Astrocyte (in vitro differentiated cells and primary cell): ENCODE measurements around the gene GID4. TPM values are rescaled to one million over a fixed set of nuclear protein-coding genes. Genes with fewer than 3 reads are reported as not detected.

Experiments
- DNase-seq: peaks from one replicate; pipeline ENCODE4 v3.0.0-alpha.2; 2010; ENCODE audit warnings: low read depth
- FAIRE-seq: peaks from 2 replicates; lab custom pipeline; 2011; peaks lifted over from hg19 to GRCh38; lab: Jason Lieb, UNC
- H2AFZ ChIP-seq: 2 replicates; pipeline ENCODE4 v1.6.0; 2012; ENCODE audit warnings: low read depth, low read length, inconsistent platforms
- H3K27ac ChIP-seq: 2 replicates; pipeline ENCODE4 v1.5.1; 2011; ENCODE audit warnings: low read depth, low read length, inconsistent platforms
- H3K27me3 ChIP-seq: 2 replicates; pipeline ENCODE4 v1.6.0; 2011; ENCODE audit warnings: low read length, inconsistent platforms; ENCODE audit not compliant: insufficient read depth
- H3K36me3 ChIP-seq: 2 replicates; pipeline ENCODE4 v1.5.1; 2011; ENCODE audit warnings: low read length, inconsistent platforms; ENCODE audit not compliant: insufficient read depth
- H3K4me1 ChIP-seq: 2 replicates; pipeline ENCODE4 v1.5.1; 2011; ENCODE audit warnings: low read length, inconsistent platforms; ENCODE audit not compliant: insufficient read depth
- H3K4me2 ChIP-seq: 2 replicates; pipeline ENCODE4 v1.6.0; 2012; ENCODE audit warnings: low read length, inconsistent platforms
- H3K4me3 ChIP-seq: 2 replicates; pipeline ENCODE4 v1.5.1; 2011; ENCODE audit warnings: low read depth, mild to moderate bottlenecking, low read length, inconsistent platforms; ENCODE audit not compliant: insufficient read depth
- H3K79me2 ChIP-seq: 2 replicates; pipeline ENCODE4 v1.6.0; 2012; ENCODE audit warnings: mild to moderate bottlenecking, low read length, inconsistent platforms; ENCODE audit not compliant: insufficient read depth
- H3K9ac ChIP-seq: 2 replicates; pipeline ENCODE4 v1.6.0; 2012; ENCODE audit warnings: mild to moderate bottlenecking, low read length, inconsistent platforms
- H3K9me3 ChIP-seq: 2 replicates; pipeline ENCODE4 v1.5.1; 2012; ENCODE audit warnings: low read depth, mild to moderate bottlenecking, low read length, inconsistent platforms; ENCODE audit not compliant: insufficient read depth
- H4K20me1 ChIP-seq: 2 replicates; pipeline ENCODE4 v1.6.0; 2012; ENCODE audit warnings: low read length, inconsistent platforms; ENCODE audit not compliant: insufficient read depth
- H3K27ac Mint-ChIP-seq: one replicate; pipeline ENCODE4 v1.8.0; 2021; ENCODE audit warnings: mild to moderate bottlenecking, mixed read lengths; ENCODE audit not compliant: unreplicated experiment
- H3K27me3 Mint-ChIP-seq: one replicate; pipeline ENCODE4 v1.8.0; 2021; ENCODE audit warnings: low read depth, mixed read lengths; ENCODE audit not compliant: unreplicated experiment
- H3K36me3 Mint-ChIP-seq: one replicate; pipeline ENCODE4 v1.8.0; 2021; ENCODE audit warnings: low read depth, mixed read lengths; ENCODE audit not compliant: unreplicated experiment
- H3K4me1 Mint-ChIP-seq: one replicate; pipeline ENCODE4 v1.8.0; 2021; ENCODE audit warnings: low read depth, mixed read lengths; ENCODE audit not compliant: unreplicated experiment
- H3K4me3 Mint-ChIP-seq: one replicate; pipeline ENCODE4 v1.8.0; 2021; ENCODE audit warnings: mild to moderate bottlenecking, moderate library complexity, mixed read lengths; ENCODE audit not compliant: unreplicated experiment
- H3K9me3 Mint-ChIP-seq: one replicate; pipeline ENCODE4 v1.8.0; 2021; ENCODE audit warnings: mild to moderate bottlenecking, mixed read lengths; ENCODE audit not compliant: unreplicated experiment
- CTCF ChIP-seq: IDR thresholded peaks from 2 replicates; pipeline ENCODE4 v1.5.1; 2011; ENCODE audit warnings: low read depth, mild to moderate bottlenecking, inconsistent platforms, low read length, moderate library complexity; ENCODE audit not compliant: insufficient read depth
- EZH2 ChIP-seq: IDR thresholded peaks from 2 replicates; pipeline ENCODE4 v1.6.1; 2012; ENCODE audit warnings: mild to moderate bottlenecking, low read length, inconsistent platforms; ENCODE audit not compliant: insufficient read depth
- total RNA-seq: library from RNA; stranded (reverse); gene quantifications from 2 replicates; pipeline ENCODE4 v1.2.1, GENCODE V29; 2021

The GID4 gene
- total RNA-seq, 1 donor from 2014 or later = 9.9 TPM

- no peaks in the 10 kb centered on the region for H3K36me3 ChIP-seq
- H3K9me3 ChIP-seq = no peaks in the 10 kb centered on the region
- H3K4me2 ChIP-seq = no peak overlapping the region
- Mint-ChIP-seq H3K27me3 (no peaks in the 10 kb centered on the region), H3K4me1 (no peaks in the 10 kb centered on the region), H3K36me3 (peaks cover 3% of the 10 kb centered on the region), H3K9me3 (no peaks in the 10 kb centered on the region), H3K27ac (no peak overlapping the region), H3K4me3 (no peak overlapping the region)
- H3K4me3 ChIP-seq = no peak overlapping the region
- FAIRE-seq (no peak), DNase-seq (no peak)
- H4K20me1 ChIP-seq = no peaks in the 10 kb centered on the region
- no peaks in the 10 kb centered on the region for H3K79me2 ChIP-seq
- H3K9ac ChIP-seq = no peak overlapping the region
- H2AFZ ChIP-seq = no peak overlapping the region
- no peak overlapping the region for H3K27ac ChIP-seq
- no peaks in the 10 kb centered on the region for H3K27me3 ChIP-seq
- no peak for TF ChIP-seq CTCF
- no peak for TF ChIP-seq EZH2
- H3K4me1 ChIP-seq = no peaks in the 10 kb centered on the region
Observed at GRCh38 chr17:18107061-18107790, 68.0 kb downstream of the GID4 start.

- no peak overlapping the region for H3K4me3 ChIP-seq
- no peak overlapping the region for H2AFZ ChIP-seq
Observed at GRCh38 chr17:18107971-18108370, 68.8 kb downstream of the GID4 start.

More at GRCh38 chr17:18107971-18108370, 68.8 kb downstream of the GID4 start:
- no peak for DNase-seq
- Histone ChIP-seq H4K20me1 (no peaks in the 10 kb centered on the region), H3K4me2 (no peak overlapping the region), H3K9me3 (no peaks in the 10 kb centered on the region), H3K79me2 (no peaks in the 10 kb centered on the region), H3K36me3 (no peaks in the 10 kb centered on the region), H3K27ac (no peak overlapping the region), H3K27me3 (no peaks in the 10 kb centered on the region), H3K9ac (no peak overlapping the region), H3K4me1 (no peaks in the 10 kb centered on the region)
- H3K4me1 Mint-ChIP-seq = no peaks in the 10 kb centered on the region
- no peak overlapping the region for H3K27ac Mint-ChIP-seq
- H3K4me3 Mint-ChIP-seq = no peak overlapping the region
- no peaks in the 10 kb centered on the region for H3K27me3 Mint-ChIP-seq
- no peak for FAIRE-seq
- peaks cover 3% of the 10 kb centered on the region for H3K36me3 Mint-ChIP-seq
- TF ChIP-seq EZH2 = no peak
- TF ChIP-seq CTCF = no peak
- no peaks in the 10 kb centered on the region for H3K9me3 Mint-ChIP-seq
